Measurements from ENCODE around the gene RYR1.
"Not testable (repeated sequence)": the region's sequence is repeated elsewhere in the genome, so short reads cannot be mapped to it uniquely, and the experiment has no call there.

Gene RYR1

GRCh38 chr19:38400361-38400760, 33.1 kb upstream of the RYR1 start:
- TF ChIP-seq CTCF (conservative IDR thresholded peaks at IDR 0.05; ENCODE audit: low read depth, low read length): no peak
- no peak for DNase-seq (ENCODE audit: low read depth)
- no peak overlapping the region for H3K4me3 ChIP-seq (ENCODE audit: low read depth, low read length)

- no peak overlapping the region for H3K4me3 ChIP-seq (ENCODE audit: low read depth, low read length)
- no peak for TF ChIP-seq CTCF (conservative IDR thresholded peaks at IDR 0.05; ENCODE audit: low read depth, low read length)
- DNase-seq (ENCODE audit: low read depth): peak; percentile 34
Observed at GRCh38 chr19:38401148-38401547, 32.3 kb upstream of the RYR1 start.

GRCh38 chr19:38402623-38402966, 30.9 kb upstream of the RYR1 start:
- peak overlapping the region; percentile 52 for H3K4me3 ChIP-seq (ENCODE audit: low read depth, low read length)
- no peak for TF ChIP-seq CTCF (conservative IDR thresholded peaks at IDR 0.05; ENCODE audit: low read depth, low read length)
- no peak for DNase-seq (ENCODE audit: low read depth)

GRCh38 chr19:38402967-38403674, 30.4 kb upstream of the RYR1 start, which contains the start of gene FAM98C:
Gene FAM98C (plus strand): TSS chr19:38403093. CDS start chr19:38403154, 61 bp downstream.
- TF ChIP-seq CTCF (conservative IDR thresholded peaks at IDR 0.05; ENCODE audit: low read depth, low read length): peak; percentile 71
- DNase-seq (ENCODE audit: low read depth): peak; percentile 97
- H3K4me3 ChIP-seq (ENCODE audit: low read depth, low read length): peak within 1 kb of the TSS; percentile 90

GRCh38 chr19:38404858-38405257, 28.6 kb upstream of the RYR1 start:
- TF ChIP-seq CTCF (conservative IDR thresholded peaks at IDR 0.05; ENCODE audit: low read depth, low read length): no peak

GRCh38 chr19:38405276-38405675, 28.2 kb upstream of the RYR1 start:
- H3K4me3 ChIP-seq (ENCODE audit: low read depth, low read length): no peak overlapping the region
- TF ChIP-seq CTCF (conservative IDR thresholded peaks at IDR 0.05; ENCODE audit: low read depth, low read length): no peak
- DNase-seq (ENCODE audit: low read depth): no peak

More at GRCh38 chr19:38404858-38405257, 28.6 kb upstream of the RYR1 start:
- no peak overlapping the region for H3K4me3 ChIP-seq (ENCODE audit: low read depth, low read length)
- no peak for DNase-seq (ENCODE audit: low read depth)

GRCh38 chr19:38409631-38410133, 23.8 kb upstream of the RYR1 start:
- H3K4me3 ChIP-seq (ENCODE audit: low read depth, low read length): no peak overlapping the region
- DNase-seq (ENCODE audit: low read depth): peak; percentile 64
- TF ChIP-seq CTCF (conservative IDR thresholded peaks at IDR 0.05; ENCODE audit: low read depth, low read length): no peak

- DNase-seq (ENCODE audit: low read depth); H3K4me3 ChIP-seq (ENCODE audit: low read depth, low read length): not testable (repeated sequence)
Observed at GRCh38 chr19:38410407-38410806, 23.1 kb upstream of the RYR1 start.

Measured in choroid plexus epithelial cell (primary cell).